SK-N-SH treated with all-trans-retinoic acid at 6 μM for 48 hours (cell line): ENCODE measurements around the gene ELAPOR1.

Experiments used
- ARNTL ChIP-seq: fragments of 450-650 bp; formaldehyde crosslinking; IDR thresholded peaks from 2 replicates; pipeline ENCODE4 v1.5.0; 2020; ENCODE audit warnings: low read depth, mild to moderate bottlenecking, moderate library complexity, borderline replicate concordance
- CSDC2 ChIP-seq: fragments of 250-450 bp; sonication (Bioruptor Pico); IDR thresholded peaks from 2 replicates; pipeline ENCODE4 v1.5.0; 2020; ENCODE audit warnings: mild to moderate bottlenecking, moderate library complexity
- GLIS3 ChIP-seq: fragments of 250-450 bp; sonication (Bioruptor Pico); IDR thresholded peaks from 2 replicates; pipeline ENCODE4 v1.5.0; 2020; ENCODE audit warnings: mild to moderate bottlenecking, moderate library complexity
- PATZ1 ChIP-seq: fragments of 250-450 bp; sonication (Bioruptor Pico); IDR thresholded peaks from 2 replicates; pipeline ENCODE4 v1.8.0; 2020; ENCODE audit warnings: mild to moderate bottlenecking, moderate library complexity, borderline replicate concordance
- SNAI2 ChIP-seq: fragments of 250-450 bp; sonication (Bioruptor Pico); IDR thresholded peaks from 2 replicates; pipeline ENCODE4 v1.5.0; 2020; ENCODE audit warnings: mild to moderate bottlenecking, moderate library complexity
- ZNF70 ChIP-seq: fragments of 450-650 bp; formaldehyde crosslinking; IDR thresholded peaks from 2 replicates; pipeline ENCODE4 v1.5.0; 2020; ENCODE audit warnings: mild to moderate bottlenecking, moderate library complexity
- ZNF8 ChIP-seq: fragments of 450-650 bp; formaldehyde crosslinking; IDR thresholded peaks from 2 replicates; pipeline ENCODE4 v1.5.0; 2020; ENCODE audit warnings: mild to moderate bottlenecking, moderate library complexity

GRCh38 chr1:109158433-109158832 is 44.5 kb downstream of the ELAPOR1 start:
- TF ChIP-seq ARNTL (CRISPR knock-in tag) (no peak), PATZ1 (CRISPR knock-in tag) (no peak), ZNF8 (CRISPR knock-in tag) (no peak), GLIS3 (CRISPR knock-in tag) (no peak), CSDC2 (CRISPR knock-in tag) (no peak), SNAI2 (no peak), ZNF70 (no peak)
